Hair follicle dermal papilla cell (primary cell): ENCODE data around the gene USF1. TPM values are rescaled to one million over a fixed set of nuclear protein-coding genes. Genes with fewer than 3 reads are reported as not detected.

ENCODE experiments used
- small RNA-seq: library from RNA; depleted of rRNA; stranded (forward); fragments of <200 nt; gene quantifications from one replicate; pipeline ENCODE3, GENCODE V24; 2012
- total RNA-seq: library from RNA; depleted of rRNA; stranded (reverse); fragments of >200 nt; gene quantifications from 2 replicates; pipeline ENCODE4 v1.2.3, GENCODE V29; 2012

Gene USF1
- 60.5 and 62.1 TPM in 2 replicates for total RNA-seq

GRCh38 chr1:161045736-161046604 is at the start of gene USF1:
TSS of gene USF1 (minus strand) at chr1:161045977. CDS start at chr1:161043275, 2,702 bp downstream.

GRCh38 chr1:161089251-161089924 is 43.6 kb upstream of the USF1 start, which contains the start of gene NECTIN4:
TSS of gene NECTIN4 (minus strand) at chr1:161089558. CDS start at chr1:161089296, 262 bp downstream.

GRCh38 chr1:161069731-161070270 is 24.0 kb upstream of the USF1 start, which contains the start of gene ARHGAP30:
TSS of gene ARHGAP30 (minus strand) at chr1:161069891. CDS start at chr1:161069624, 267 bp downstream.

GRCh38 chr1:161038523-161039153 is 7.1 kb downstream of the USF1 start, which contains the start of gene TSTD1:
TSS of gene TSTD1 (minus strand) at chr1:161038964. CDS start at chr1:161038889, 75 bp downstream.

GRCh38 chr1:161020509-161021164 is 25.1 kb downstream of the USF1 start, which contains the start of gene F11R:
TSS of gene F11R (minus strand) at chr1:161021152. CDS start at chr1:161021073, 79 bp downstream.

Small RNAs within 50 kb of the gene (small RNA-seq; reads per million reads assigned to genes)
- gene AL591806.2, result not detected

Other genes with a start within 250 kb of the USF1 start
- not detected in 2 replicates for gene LY9, start 249.8 kb downstream of the USF1 start, total RNA-seq
- not detected in 2 replicates for gene CD244, start 183.1 kb downstream of the USF1 start, total RNA-seq
- gene ITLN1, start 160.8 kb downstream of the USF1 start, total RNA-seq, result not detected in 2 replicates
- gene ITLN2, start 91.2 kb downstream of the USF1 start, total RNA-seq, result not detected in 2 replicates
- gene F11R, start 24.8 kb downstream of the USF1 start, total RNA-seq, result 2.1 and 3.6 TPM in 2 replicates
- 1.5 TPM in 1 of 2 replicates, not detected in the other for gene TSTD1, start 7.0 kb downstream of the USF1 start, total RNA-seq
- not detected in 2 replicates for gene ARHGAP30, start 23.9 kb upstream of the USF1 start, total RNA-seq
- gene NECTIN4, start 43.6 kb upstream of the USF1 start, total RNA-seq, result 0.12 and 0.49 TPM in 2 replicates
- gene KLHDC9, start 52.4 kb upstream of the USF1 start, total RNA-seq, result 0.65 and 2.2 TPM in 2 replicates
- gene PFDN2, start 72.1 kb upstream of the USF1 start, total RNA-seq, result 10.7 and 14.1 TPM in 2 replicates
- 29.9 and 32.1 TPM in 2 replicates for gene NIT1, start 72.1 kb upstream of the USF1 start, total RNA-seq
- gene DEDD, start 86.7 kb upstream of the USF1 start, total RNA-seq, result 42.4 and 47.7 TPM in 2 replicates
- 56.3 and 58.4 TPM in 2 replicates for gene UFC1, start 108.0 kb upstream of the USF1 start, total RNA-seq
- 7.9 and 10.1 TPM in 2 replicates for gene USP21, start 113.5 kb upstream of the USF1 start, total RNA-seq
- 7.6 and 8.6 TPM in 2 replicates for gene PPOX, start 120.4 kb upstream of the USF1 start, total RNA-seq
- gene B4GALT3, start 131.5 kb upstream of the USF1 start, total RNA-seq, result 18.2 and 22.4 TPM in 2 replicates
- 15.5 and 21.4 TPM in 2 replicates for gene ADAMTS4, start 153.1 kb upstream of the USF1 start, total RNA-seq
- gene NDUFS2, start 156.4 kb upstream of the USF1 start, total RNA-seq, result 80.5 and 94.1 TPM in 2 replicates
- 0.97 TPM in 1 of 2 replicates, not detected in the other for gene FCER1G, start 169.3 kb upstream of the USF1 start, total RNA-seq
- gene APOA2, start 177.7 kb upstream of the USF1 start, total RNA-seq, result not detected in 2 replicates
- gene TOMM40L, start 180.1 kb upstream of the USF1 start, total RNA-seq, result 13.3 and 13.5 TPM in 2 replicates
- gene NR1I3, start 192.2 kb upstream of the USF1 start, total RNA-seq, result not detected in 2 replicates
- not detected in 2 replicates for gene PCP4L1, start 212.8 kb upstream of the USF1 start, total RNA-seq